Endothelial cell of umbilical vein (primary cell): Measurements from ENCODE around the gene ODAD4. TPM values are rescaled to one million over a fixed set of nuclear protein-coding genes. Genes with fewer than 3 reads are reported as not detected.

Experiments
- BruUV-seq: library from RNA; stranded (reverse); fragments of 400-500 nt; replicated peaks from 2 replicates; lab custom pipeline; 2021; lab: Mats Ljungman, UMichigan
- CTCF ChIA-PET: fragments of 300-600, 350-600 bp; sonication (Branson Sonifier 250); formaldehyde crosslinking; loops from one replicate; lab custom pipeline; 2021; ENCODE audit warnings: antibody characterized with exemption, inconsistent platforms; lab: Charles Lee
- POLR2A ChIA-PET: fragments of 300-600, 350-600 bp; sonication (Branson Sonifier 250); formaldehyde crosslinking; loops from one replicate; lab custom pipeline; 2021; ENCODE audit warnings: antibody characterized with exemption, inconsistent platforms; lab: Charles Lee
- DNase-seq: peaks from one replicate; pipeline ENCODE4 v3.0.0-alpha.2; 2011; ENCODE audit warnings: low read depth, low spot score
- FAIRE-seq: peaks from 2 replicates; lab custom pipeline; 2011; peaks lifted over from hg19 to GRCh38; lab: Jason Lieb, UNC
- H2AFZ ChIP-seq: 2 replicates; pipeline ENCODE4 v1.6.0; 2012; ENCODE audit warnings: low read depth, low read length, control low read depth, inconsistent platforms
- H3K27ac ChIP-seq: 2 replicates; pipeline ENCODE4 v1.5.1; 2011; ENCODE audit warnings: low read depth, mild to moderate bottlenecking, control low read depth, low read length, moderate library complexity; ENCODE audit not compliant: insufficient read depth
- H3K27me3 ChIP-seq, 2 experiments: 2 replicates each; pipeline versions ENCODE4 v1.6.0 to v1.6.1; 2011; ENCODE audit warnings: low read length in 2 of 2, mixed read lengths in 1 of 2; ENCODE audit not compliant: control insufficient read depth in 2 of 2, insufficient read depth in 2 of 2
- H3K36me3 ChIP-seq, 2 experiments: 2 replicates in 1 of 2; 3 replicates in 1 of 2; pipeline ENCODE4 v1.5.1; 2011; ENCODE audit warnings: low read length in 2 of 2, mild to moderate bottlenecking in 1 of 2, moderate library complexity in 1 of 2; ENCODE audit not compliant: control insufficient read depth in 2 of 2, insufficient read depth in 2 of 2; ENCODE audit errors: extremely low read depth in 1 of 2
- H3K4me1 ChIP-seq: 3 replicates; pipeline ENCODE4 v1.5.1; 2011; ENCODE audit warnings: mild to moderate bottlenecking, low read length; ENCODE audit not compliant: control insufficient read depth, insufficient read depth; ENCODE audit errors: extremely low read depth
- H3K4me2 ChIP-seq: 2 replicates; pipeline ENCODE4 v1.6.1; 2011; ENCODE audit warnings: low read length, control low read depth, mixed read lengths; ENCODE audit not compliant: insufficient read depth
- H3K4me3 ChIP-seq, 3 experiments: fragments of 200-600 bp in 1 of 3; sonication (generic), shearing (Covaris generic) in 1 of 3; replicated peaks in 1 of 3; 2 replicates each; pipeline ENCODE4 v1.5.1; 2011 to 2016; ENCODE audit warnings: control low read depth in 3 of 3, low read length in 3 of 3, mild to moderate bottlenecking in 2 of 3, inconsistent platforms in 1 of 3, low read depth in 1 of 3, moderate library complexity in 1 of 3; ENCODE audit not compliant: insufficient read depth in 1 of 3
- H3K79me2 ChIP-seq: 2 replicates; pipeline ENCODE4 v1.6.0; 2012; ENCODE audit warnings: low read length, inconsistent platforms; ENCODE audit not compliant: control insufficient read depth, insufficient read depth
- H3K9ac ChIP-seq: replicated peaks from 2 replicates; pipeline ENCODE3; 2011; ENCODE audit warnings: low read length, control low read depth; ENCODE audit not compliant: insufficient read depth; ENCODE audit errors: extremely low read depth
- H3K9me1 ChIP-seq: replicated peaks from 3 replicates; pipeline ENCODE4 v1.6.0; 2011; ENCODE audit warnings: mild to moderate bottlenecking, low read length; ENCODE audit not compliant: control insufficient read depth, insufficient read depth; ENCODE audit errors: extremely low read depth
- H3K9me3 ChIP-seq: replicated peaks from 2 replicates; pipeline ENCODE4 v1.5.1; 2012; ENCODE audit warnings: low read length, inconsistent platforms; ENCODE audit not compliant: control insufficient read depth, insufficient read depth
- H4K20me1 ChIP-seq: replicated peaks from 2 replicates; pipeline ENCODE3; 2011; ENCODE audit warnings: mild to moderate bottlenecking, low read length; ENCODE audit not compliant: control insufficient read depth, insufficient read depth; ENCODE audit errors: extremely low read depth
- CTCF ChIP-seq, 2 donors: IDR thresholded peaks; 1 replicate in 1 of 2; 2 replicates in 1 of 2; pipeline ENCODE4 v1.5.1; 2011; ENCODE audit warnings: low read length in 2 of 2, mild to moderate bottlenecking in 2 of 2, moderate library complexity in 2 of 2, control low read depth in 1 of 2, inconsistent platforms in 1 of 2, low read depth in 1 of 2; ENCODE audit not compliant: insufficient read depth in 1 of 2; ENCODE audit errors: extremely low read depth in 1 of 2
- EZH2 ChIP-seq: IDR thresholded peaks from 2 replicates; pipeline ENCODE4 v1.6.1; 2012; ENCODE audit warnings: borderline replicate concordance, low read depth, mild to moderate bottlenecking, moderate library complexity, low read length, inconsistent platforms; ENCODE audit not compliant: severe bottlenecking
- FOS ChIP-seq: IDR thresholded peaks from 2 replicates; pipeline ENCODE4 v1.6.1; 2011; ENCODE audit warnings: mild to moderate bottlenecking, low read length, moderate library complexity, borderline replicate concordance; ENCODE audit not compliant: insufficient read depth
- GATA2 ChIP-seq: IDR thresholded peaks from 2 replicates; pipeline ENCODE4 v1.7.0; 2011; ENCODE audit warnings: low read depth, mild to moderate bottlenecking, moderate library complexity, mixed read lengths, low read length; ENCODE audit not compliant: insufficient read length, insufficient read depth
- JUN ChIP-seq: IDR thresholded peaks from 2 replicates; pipeline ENCODE4 v1.6.1; 2011; ENCODE audit warnings: borderline replicate concordance, low read depth; ENCODE audit not compliant: insufficient read length, insufficient read depth
- MAX ChIP-seq: IDR thresholded peaks from 2 replicates; pipeline ENCODE4 v1.6.1; 2011; ENCODE audit not compliant: insufficient read depth, insufficient read length
- MYC ChIP-seq: IDR thresholded peaks from one replicate; pipeline ENCODE4 v1.6.1; 2011; ENCODE audit warnings: mild to moderate bottlenecking, low read depth, low read length
- POLR2A ChIP-seq: IDR thresholded peaks from 2 replicates; pipeline ENCODE4 v1.6.1; 2012; ENCODE audit warnings: low read depth, mild to moderate bottlenecking, control low read depth, low read length
- POLR2AphosphoS5 ChIP-seq: IDR thresholded peaks from 2 replicates; pipeline ENCODE4 v1.6.1; 2012; ENCODE audit warnings: low read depth, mild to moderate bottlenecking, control low read depth, low read length, moderate library complexity; ENCODE audit not compliant: insufficient read depth
- dilution Hi-C: fragments of 300-500 bp; cut with MboI; formaldehyde crosslinking; loops from one replicate; pipeline ENCODE4 v1.15.0; 2019; ENCODE audit warnings: low sequenced_read_pairs; ENCODE audit not compliant: extremely low pct_ligation_motif_present
- intact Hi-C: fragments of 100-400 bp; cut with micrococcal nuclease; formaldehyde crosslinking; loops from one replicate; pipeline ENCODE4 v1.10.0; 2022
- polyA plus RNA-seq, 4 experiments: library from polyadenylated mRNA; depleted of rRNA in 3 of 4; stranded (reverse) in 3 of 4; unstranded in 1 of 4; fragments of >200 nt; gene quantifications; 2 replicates each; pipeline versions ENCODE4 v1.2.1 to v1.2.3, GENCODE V29; 2011 to 2012; ENCODE audit warnings: missing spikeins in 1 of 4
- total RNA-seq: library from RNA; stranded (reverse); gene quantifications from 2 replicates; pipeline ENCODE4 v1.2.3, GENCODE V29; 2021

ODAD4 gene
- total and polyA plus RNA-seq, 2 donors (not counting 3 experiments of a cell fraction or from before 2014, with no cell fraction given) = 0.19 to 1.0 TPM

- intact Hi-C loops = no loop called here
- Histone ChIP-seq H3K36me3 (peaks cover 45 to 72% of the 10 kb centered on the region in 2 experiments), H3K9me1 (no peaks in the 10 kb centered on the region), H3K9me3 (no peaks in the 10 kb centered on the region), H3K4me3 (no peak overlapping the region), H3K27ac (no peak overlapping the region), H4K20me1 (no peaks in the 10 kb centered on the region), H3K4me2 (no peak overlapping the region), H2AFZ (no peak overlapping the region), H3K9ac (no peak overlapping the region), H3K79me2 (peaks cover 35% of the 10 kb centered on the region), H3K27me3 (no peaks in the 10 kb centered on the region), H3K4me1 (no peaks in the 10 kb centered on the region)
- FAIRE-seq (no peak), DNase-seq (no peak)
- CTCF ChIA-PET = no interaction called here
- POLR2A ChIA-PET = no interaction called here
- peak; percentile 20 for TF ChIP-seq POLR2A
- TF ChIP-seq POLR2AphosphoS5 = peak; percentile 11
- TF ChIP-seq CTCF (IDR thresholded peaks at IDR 0.05; ENCODE audit: extremely low read depth in 1 of 2, insufficient read depth in 1 of 2, low read depth in 1 of 2, low read length in 2 of 2) = no peak
- no TSS peak for BruUV-seq
- dilution Hi-C loops = no loop called here
These were observed 21.3 kb upstream of the ODAD4 start for GRCh38 chr17:41909088-41909487.

GRCh38 chr17:41910701-41911391, 19.6 kb upstream of the ODAD4 start:
- H3K27ac ChIP-seq = no peak overlapping the region
- no peak overlapping the region for H3K4me2 ChIP-seq
- no peaks in the 10 kb centered on the region for H4K20me1 ChIP-seq

More at GRCh38 chr17:41910701-41911391, 19.6 kb upstream of the ODAD4 start:
- Histone ChIP-seq H3K4me1 (peaks cover under 1% of the 10 kb centered on the region), H3K9me1 (no peaks in the 10 kb centered on the region), H3K79me2 (peaks cover 53% of the 10 kb centered on the region), H3K9me3 (no peaks in the 10 kb centered on the region), H3K36me3 (peaks cover 41 to 55% of the 10 kb centered on the region in 2 experiments), H3K27me3 (no peaks in the 10 kb centered on the region), H3K9ac (no peak overlapping the region), H3K4me3 (no peak overlapping the region), H2AFZ (no peak overlapping the region)
- intact Hi-C loops = no loop called here
- DNase-seq (no peak), FAIRE-seq (no peak)
- POLR2A ChIA-PET = no interaction called here
- TF ChIP-seq MAX (no peak), JUN (no peak), POLR2A (no peak), GATA2 (no peak), POLR2AphosphoS5 (no peak), FOS (no peak), MYC (no peak), CTCF (IDR thresholded peaks at IDR 0.05; ENCODE audit: extremely low read depth in 1 of 2, insufficient read depth in 1 of 2, low read depth in 1 of 2, low read length in 2 of 2) (no peak), EZH2 (no peak)
- CTCF ChIA-PET = interaction anchor here (1.1 to 1.2 kb wide), 2 partner anchors 9 to 52 kb away, joined by 3 to 4 read pairs; no protein-coding TSS in a partner anchor
- no TSS peak for BruUV-seq
- dilution Hi-C loops = no loop called here
